K562 (cell line): ENCODE data around the gene COG2. TPM values are rescaled to one million over a fixed set of nuclear protein-coding genes. Genes with fewer than 3 reads are reported as not detected.

ENCODE experiments used
- ATAC-seq: fragments of 200-7000 bp; cut with Tn5 transposase; 3 replicates; pipeline ENCODE4 v1.9.1; 2020; ENCODE audit warnings: moderate library complexity
- BruUV-seq: library from RNA; stranded (reverse); fragments of 400-500 nt; replicated peaks from 2 replicates; lab custom pipeline; 2021; lab: Mats Ljungman, UMichigan
- CTCF ChIA-PET: fragments of 300-600 bp; formaldehyde crosslinking; extraction: SDS; loops from one replicate; lab custom pipeline; 2021; ENCODE audit warnings: low intra/inter-chr PET ratio; lab: Yijun Ruan, JAX
- POLR2A ChIA-PET: fragments of 300-600, 350-650 bp; sonication (Branson Sonifier 250); formaldehyde crosslinking; extraction: SDS; loops from one replicate; lab custom pipeline; 2021; ENCODE audit warnings: antibody characterized with exemption, inconsistent platforms; lab: Yijun Ruan, JAX
- DNase-seq, 4 experiments: peaks; one replicate each; pipeline versions ENCODE4 v3.0.0 to v3.0.0-alpha.2; 2011 to 2018; ENCODE audit warnings: low spot score in 3 of 4, mixed read lengths in 3 of 4; ENCODE audit errors: extremely low read depth in 1 of 4
- FAIRE-seq: peaks from 2 replicates; lab custom pipeline; 2011; peaks lifted over from hg19 to GRCh38; lab: Jason Lieb, UNC
- H2AFZ ChIP-seq: 2 replicates; pipeline ENCODE4 v1.6.0; 2011; ENCODE audit warnings: low read depth, low read length, control low read depth, inconsistent platforms
- H3K27ac ChIP-seq: fragments of 200-600 bp; 3 replicates; pipeline ENCODE4 v1.8.0; 2011; ENCODE audit warnings: low read depth, mild to moderate bottlenecking, control low read depth, inconsistent platforms, low read length, moderate library complexity, mixed read lengths; ENCODE audit errors: extremely low read depth
- H3K27me3 ChIP-seq, 2 experiments: fragments of 300-600 bp in 1 of 2; 2 replicates in 1 of 2; 3 replicates in 1 of 2; pipeline versions ENCODE4 v1.6.0 to v1.8.0; 2011; ENCODE audit warnings: inconsistent platforms in 2 of 2, low read length in 2 of 2, mild to moderate bottlenecking in 1 of 2, mixed read lengths in 1 of 2, moderate library complexity in 1 of 2; ENCODE audit not compliant: control insufficient read depth in 2 of 2, insufficient read depth in 2 of 2
- H3K36me3 ChIP-seq: fragments of 300-600 bp; 3 replicates; pipeline ENCODE4 v1.8.0; 2011; ENCODE audit warnings: mild to moderate bottlenecking, low read length, inconsistent platforms; ENCODE audit not compliant: control insufficient read depth, insufficient read depth
- H3K4me1 ChIP-seq, 2 experiments: fragments of 200-600 bp in 1 of 2; replicated peaks in 1 of 2; 2 replicates in 1 of 2; 3 replicates in 1 of 2; pipeline versions ENCODE4 v1.5.1 to v1.8.0; 2011; ENCODE audit warnings: inconsistent platforms in 2 of 2, low read length in 2 of 2, mild to moderate bottlenecking in 1 of 2, mixed read lengths in 1 of 2, moderate library complexity in 1 of 2; ENCODE audit not compliant: control insufficient read depth in 2 of 2, insufficient read depth in 2 of 2
- H3K4me2 ChIP-seq: 2 replicates; pipeline ENCODE4 v1.6.1; 2011; ENCODE audit warnings: low read length, control low read depth, inconsistent platforms, mixed read lengths; ENCODE audit not compliant: insufficient read depth
- H3K4me3 ChIP-seq: fragments of 200-600 bp; sonication (generic), shearing (Covaris generic); 2 replicates; pipeline ENCODE4 v1.5.1; 2016; ENCODE audit warnings: control low read depth, inconsistent platforms
- H3K79me2 ChIP-seq: fragments of 200-600 bp; 3 replicates; pipeline ENCODE4 v1.8.0; 2011; ENCODE audit warnings: low read length, inconsistent platforms; ENCODE audit not compliant: control insufficient read depth, insufficient read depth
- H3K9ac ChIP-seq, 2 experiments: 2 replicates each; pipeline versions ENCODE4 v1.6.0 to v1.6.1; 2011; ENCODE audit warnings: low read depth in 2 of 2, low read length in 2 of 2, control low read depth in 1 of 2, inconsistent platforms in 1 of 2, mild to moderate bottlenecking in 1 of 2, mixed read lengths in 1 of 2; ENCODE audit not compliant: insufficient read depth in 1 of 2
- H3K9me1 ChIP-seq: one replicate; pipeline ENCODE4 v1.6.0; 2011; ENCODE audit warnings: inconsistent platforms, mild to moderate bottlenecking, low read length, moderate library complexity; ENCODE audit not compliant: control insufficient read depth, insufficient read depth
- H3K9me3 ChIP-seq: replicated peaks from 2 replicates; pipeline ENCODE4 v1.5.1; 2011; ENCODE audit warnings: low read depth, low read length, inconsistent platforms; ENCODE audit not compliant: control insufficient read depth, insufficient read depth
- H4K20me1 ChIP-seq: replicated peaks from 2 replicates; pipeline ENCODE4 v1.6.1; 2011; ENCODE audit warnings: low read length, inconsistent platforms, mixed read lengths; ENCODE audit not compliant: control insufficient read depth, insufficient read depth
- CREB5 ChIP-seq: fragments of 250-450 bp; sonication (Bioruptor Pico); IDR thresholded peaks from 2 replicates; pipeline ENCODE4 v1.5.0; 2020; ENCODE audit warnings: mild to moderate bottlenecking
- GATAD2A ChIP-seq: fragments of 450-650 bp; IDR thresholded peaks from 2 replicates; pipeline ENCODE4 v1.6.1; 2017
- HDAC1 ChIP-seq, 2 experiments: fragments of 450-650 bp; IDR thresholded peaks; 2 replicates each; pipeline ENCODE4 v1.6.1; 2016 to 2017; ENCODE audit warnings: inconsistent platforms in 1 of 2, mild to moderate bottlenecking in 1 of 2, moderate library complexity in 1 of 2
- NFIC ChIP-seq: fragments of 450-650 bp; IDR thresholded peaks from 2 replicates; pipeline ENCODE4 v1.6.1; 2017; ENCODE audit warnings: mild to moderate bottlenecking, inconsistent platforms
- RBM15 ChIP-seq: fragments of 200-400 bp; formaldehyde crosslinking; IDR thresholded peaks from 2 replicates; pipeline ENCODE4 v1.6.1; 2018; ENCODE audit warnings: mild to moderate bottlenecking, low read length, moderate library complexity; ENCODE audit not compliant: insufficient read depth
- ZFX ChIP-seq: sonication (generic); formaldehyde crosslinking; IDR thresholded peaks from 2 replicates; pipeline ENCODE4 v1.8.0; 2022; ENCODE audit warnings: mild to moderate bottlenecking, missing genetic modification reagents, moderate library complexity
- ZNF655 ChIP-seq: fragments of 250-450 bp; sonication (Bioruptor Pico); IDR thresholded peaks from 2 replicates; pipeline ENCODE4 v1.5.0; 2021
- WGBS: fragments of 100-300 bp; shearing (Covaris generic); methylation state at CpG from one replicate; pipeline ENCODE4 v1.1.6; 2016; ENCODE audit warnings: low coverage, mixed read lengths; ENCODE audit not compliant: insufficient coverage; ENCODE audit errors: missing lambda C conversion rate; 5-methylcytosine and 5-hydroxymethylcytosine counted together
- in situ Hi-C: fragments of 300-500 bp; cut with MboI; formaldehyde crosslinking; loops from 4 replicates; pipeline ENCODE4 v1.15.0; 2018; ENCODE audit warnings: inconsistent platforms, mixed read lengths
- intact Hi-C: fragments of 100-400 bp; cut with micrococcal nuclease; formaldehyde crosslinking; loops from 2 replicates; pipeline ENCODE4 v1.14.2; 2022
- polyA plus RNA-seq, 8 experiments: library from polyadenylated mRNA; depleted of rRNA in 4 of 8; stranded (reverse) in 5 of 8; unstranded in 3 of 8; fragments of >200 nt; fragmentation: Nextera tagmentation in 2 of 8; fragmentation: Illumina TruSeq in 1 of 8; extraction: Ambion mirVana in 2 of 8; extraction: Trizol in 1 of 8; gene quantifications; 2 replicates each; pipeline versions ENCODE4 v1.2.1 to v1.2.3, GENCODE V29; 2011 to 2014; ENCODE audit warnings: inconsistent platforms in 1 of 8, missing spikeins in 1 of 8
- total RNA-seq, 7 experiments: library from RNA; depleted of rRNA in 6 of 7; stranded (reverse); fragments of >200 nt in 6 of 7; fragmentation: Illumina TruSeq in 2 of 7; extraction: Trizol in 2 of 7; gene quantifications; 2 replicates each; pipeline versions ENCODE4 v1.2.1 to v1.2.3, GENCODE V29; 2011 to 2021; ENCODE audit warnings: low replicate concordance in 1 of 7
- TF ChIP-seq, protein P1 (sequence below): fragments of 250-450 bp; sonication (Bioruptor Pico); IDR thresholded peaks from 2 replicates; pipeline ENCODE4 v1.4.0; 2020; ENCODE audit warnings: borderline replicate concordance
- TF ChIP-seq, protein P2 (sequence below), 2 experiments: fragments of 450-650 bp; IDR thresholded peaks; 2 replicates each; pipeline ENCODE4 v1.6.1; 2016

Gene COG2
- total and polyA plus RNA-seq, 9 of the 15 experiments (the other 6 are each of a cell fraction or from before 2014, with no cell fraction given), result 22.0 to 51.7 (median 33.3) TPM

DNA sequence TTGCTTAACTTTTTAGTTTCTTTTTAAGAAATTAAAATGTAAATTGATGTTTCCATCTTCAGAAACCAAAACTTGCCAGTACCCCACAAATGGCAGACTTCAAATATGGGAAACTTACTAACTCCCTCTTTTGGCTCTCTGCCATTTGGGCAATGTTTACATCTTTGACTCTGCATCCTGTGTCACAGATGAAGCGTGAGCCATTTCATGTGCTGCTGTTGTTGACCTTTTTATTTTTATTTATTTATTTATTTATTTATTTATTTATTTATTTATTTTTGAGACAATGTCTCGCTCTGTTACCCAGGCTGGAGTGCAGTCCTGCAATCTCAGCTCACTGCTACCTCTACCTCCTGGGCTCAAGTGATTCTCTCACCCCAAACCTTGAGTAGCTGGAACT, 16.0 kb upstream of the COG2 start:
- Histone ChIP-seq H4K20me1 (no peaks in the 10 kb centered on the region), H3K4me3 (no peak overlapping the region), H3K27ac (no peak overlapping the region), H3K27me3 (peaks cover 15 to 37% of the 10 kb centered on the region in 2 experiments), H3K4me2 (no peak overlapping the region), H3K9me3 (no peaks in the 10 kb centered on the region), H2AFZ (no peak overlapping the region), H3K9ac (no peak overlapping the region), H3K9me1 (no peaks in the 10 kb centered on the region), H3K79me2 (no peaks in the 10 kb centered on the region), H3K4me1 (no peaks in the 10 kb centered on the region; a peak in 1 of 5 replicates), H3K36me3 (no peaks in the 10 kb centered on the region)
- no peak for DNase-seq
- FAIRE-seq, result no peak
- ChIA-PET CTCF (no interaction called here), POLR2A (no interaction called here)
- intact Hi-C loops (no loop called here), in situ Hi-C loops (no loop called here)
- TF ChIP-seq GATAD2A (no peak), ZFX (CRISPR knock-in tag) (no peak), ZNF655 (CRISPR knock-in tag) (no peak), HDAC1 (IDR thresholded peaks at IDR 0.05) (no peak), RBM15 (no peak), CREB5 (no peak), NFIC (peak; percentile 43)
- TF ChIP-seq, protein P1, sequence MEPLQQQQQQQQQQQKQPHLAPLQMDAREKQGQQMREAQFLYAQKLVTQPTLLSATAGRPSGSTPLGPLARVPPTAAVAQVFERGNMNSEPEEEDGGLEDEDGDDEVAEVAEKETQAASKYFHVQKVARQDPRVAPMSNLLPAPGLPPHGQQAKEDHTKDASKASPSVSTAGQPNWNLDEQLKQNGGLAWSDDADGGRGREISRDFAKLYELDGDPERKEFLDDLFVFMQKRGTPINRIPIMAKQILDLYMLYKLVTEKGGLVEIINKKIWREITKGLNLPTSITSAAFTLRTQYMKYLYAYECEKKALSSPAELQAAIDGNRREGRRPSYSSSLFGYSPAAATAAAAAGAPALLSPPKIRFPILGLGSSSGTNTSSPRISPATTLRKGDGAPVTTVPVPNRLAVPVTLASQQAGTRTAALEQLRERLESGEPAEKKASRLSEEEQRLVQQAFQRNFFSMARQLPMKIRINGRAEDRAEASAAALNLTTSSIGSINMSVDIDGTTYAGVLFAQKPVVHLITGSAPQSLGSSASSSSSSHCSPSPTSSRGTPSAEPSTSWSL, result no peak
- TF ChIP-seq, protein P2, sequence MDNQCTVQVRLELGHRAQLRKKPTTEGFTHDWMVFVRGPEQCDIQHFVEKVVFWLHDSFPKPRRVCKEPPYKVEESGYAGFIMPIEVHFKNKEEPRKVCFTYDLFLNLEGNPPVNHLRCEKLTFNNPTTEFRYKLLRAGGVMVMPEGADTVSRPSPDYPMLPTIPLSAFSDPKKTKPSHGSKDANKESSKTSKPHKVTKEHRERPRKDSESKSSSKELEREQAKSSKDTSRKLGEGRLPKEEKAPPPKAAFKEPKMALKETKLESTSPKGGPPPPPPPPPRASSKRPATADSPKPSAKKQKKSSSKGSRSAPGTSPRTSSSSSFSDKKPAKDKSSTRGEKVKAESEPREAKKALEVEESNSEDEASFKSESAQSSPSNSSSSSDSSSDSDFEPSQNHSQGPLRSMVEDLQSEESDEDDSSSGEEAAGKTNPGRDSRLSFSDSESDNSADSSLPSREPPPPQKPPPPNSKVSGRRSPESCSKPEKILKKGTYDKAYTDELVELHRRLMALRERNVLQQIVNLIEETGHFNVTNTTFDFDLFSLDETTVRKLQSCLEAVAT (IDR thresholded peaks at IDR 0.05), result no peak
- no peak for ATAC-seq
- BruUV-seq, result no TSS peak
- 4% methylated on average over 2 of the region's 2 CpGs for WGBS
